ENCODE results near the gene PRDX5. TPM values are rescaled to one million over a fixed set of nuclear protein-coding genes. Genes with fewer than 3 reads are reported as not detected.

Gene PRDX5
- total RNA-seq, 2 donors from 2014 or later = 108 to 224 TPM

- WGBS, 2 donors = 28 to 66% methylated on average over 8 to 27 of the region's 29 CpGs
- ATAC-seq (peak; percentile 64), DNase-seq (no peak)
- H3K36me3 ChIP-seq (replicated peaks in 1 of 2; ENCODE audit: insufficient read depth in 1 of 2, low read depth in 2 of 2) = no peaks in the 10 kb centered on the region
- no peaks in the 10 kb centered on the region for H3K9me3 ChIP-seq
- H3K4me1 ChIP-seq = peaks cover 11% of the 10 kb centered on the region
- TF ChIP-seq POLR2A (IDR thresholded peaks at IDR 0.05) (no peak), CTCF (IDR thresholded peaks at IDR 0.05) (no peak)
- no peak overlapping the region for H3K4me3 ChIP-seq
- H3K27ac ChIP-seq = peak overlapping the region in 3 of 4 donors; percentile 60 to 84 (median 83)
- H3K27me3 ChIP-seq = no peaks in the 10 kb centered on the region
- intact Hi-C loops (cut with DNase I) = no loop called here
These were observed 25.2 kb downstream of the PRDX5 start for GRCh38 chr11:64342869-64343745.

GRCh38 chr11:64343767-64344559 is 26.0 kb downstream of the PRDX5 start:
- H3K4me3 ChIP-seq = no peak overlapping the region
- DNase-seq (peak in 2 of 4 donors; percentile 24 to 35), ATAC-seq (no peak)
- no peaks in the 10 kb centered on the region for H3K9me3 ChIP-seq
- TF ChIP-seq CTCF (IDR thresholded peaks at IDR 0.05) (peak in 2 of 7 experiments; percentile 11 to 13), POLR2A (IDR thresholded peaks at IDR 0.05) (no peak)
- H3K36me3 ChIP-seq (replicated peaks in 1 of 2; ENCODE audit: insufficient read depth in 1 of 2, low read depth in 2 of 2) = no peaks in the 10 kb centered on the region
- peaks cover 11% of the 10 kb centered on the region for H3K4me1 ChIP-seq
- WGBS, 2 donors = 74 to 84% methylated on average over 7 to 18 of the region's 18 CpGs
- intact Hi-C loops (cut with DNase I) = no loop called here
- H3K27ac ChIP-seq = no peak overlapping the region
- no peaks in the 10 kb centered on the region for H3K27me3 ChIP-seq

GRCh38 chr11:64344787-64345186 is 26.9 kb downstream of the PRDX5 start:
- Histone ChIP-seq H3K27me3 (no peaks in the 10 kb centered on the region), H3K9me3 (no peaks in the 10 kb centered on the region), H3K27ac (no peak overlapping the region), H3K4me3 (no peak overlapping the region), H3K36me3 (replicated peaks in 1 of 2; ENCODE audit: insufficient read depth in 1 of 2, low read depth in 2 of 2) (no peaks in the 10 kb centered on the region), H3K4me1 (peaks cover 11% of the 10 kb centered on the region)
- no peak for TF ChIP-seq CTCF (IDR thresholded peaks at IDR 0.05)
- TF ChIP-seq POLR2A (IDR thresholded peaks at IDR 0.05) = no peak
- WGBS, 2 donors = 88 to 90% methylated on average over 22 to 28 of the region's 28 CpGs
- DNase-seq (no peak), ATAC-seq (no peak)
- intact Hi-C loops (cut with DNase I) = no loop called here

- Histone ChIP-seq H3K27ac (no peak overlapping the region), H3K9me3 (no peaks in the 10 kb centered on the region), H3K4me1 (peaks cover 5% of the 10 kb centered on the region), H3K4me3 (no peak overlapping the region), H3K36me3 (replicated peaks in 1 of 2; ENCODE audit: insufficient read depth in 1 of 2, low read depth in 2 of 2) (no peaks in the 10 kb centered on the region), H3K27me3 (no peaks in the 10 kb centered on the region)
- no peak for ATAC-seq
- intact Hi-C loops (cut with DNase I) = no loop called here
- WGBS, 2 donors = 69 to 77% methylated on average over 12 of the region's 12 CpGs
- no peak for DNase-seq
- TF ChIP-seq CTCF (IDR thresholded peaks at IDR 0.05) (no peak), POLR2A (IDR thresholded peaks at IDR 0.05) (no peak)
These were observed 29.4 kb downstream of the PRDX5 start for GRCh38 chr11:64347193-64347867.
